ENCODE measurements around the gene ACSF3.

ACSF3 gene

GRCh38 chr16:89155851-89156739 lies 62.4 kb downstream of the ACSF3 start:
- no peak overlapping the region for H3K27ac ChIP-seq
- H3K4me3 ChIP-seq: no peak overlapping the region
- no peaks in the 10 kb centered on the region for H3K36me3 ChIP-seq (ENCODE audit: insufficient read depth, low read length)
- no peaks in the 10 kb centered on the region for H3K9me3 ChIP-seq (ENCODE audit: low read depth, low read length)
- DNase-seq (ENCODE audit: low read depth, low spot score): no peak
- no peak for TF ChIP-seq EZH2 (IDR thresholded peaks at IDR 0.05)
- TF ChIP-seq POLR2AphosphoS5 (IDR thresholded peaks at IDR 0.05; ENCODE audit: borderline replicate concordance, low read depth, low read length): no peak
- TF ChIP-seq FOXP2 (optimal IDR thresholded peaks at IDR 0.05; ENCODE audit: control extremely low read depth, extremely low read length, insufficient read depth): no peak
- H3K9ac ChIP-seq (ENCODE audit: insufficient read length): no peak overlapping the region

GRCh38 chr16:89156740-89157645 lies 63.3 kb downstream of the ACSF3 start:
- TF ChIP-seq POLR2AphosphoS5 (IDR thresholded peaks at IDR 0.05; ENCODE audit: borderline replicate concordance, low read depth, low read length) (no peak), FOXP2 (optimal IDR thresholded peaks at IDR 0.05; ENCODE audit: control extremely low read depth, extremely low read length, insufficient read depth) (no peak), EZH2 (IDR thresholded peaks at IDR 0.05) (no peak)
- Histone ChIP-seq H3K27ac (no peak overlapping the region), H3K9me3 (ENCODE audit: low read depth, low read length) (no peaks in the 10 kb centered on the region), H3K9ac (ENCODE audit: insufficient read length) (no peak overlapping the region), H3K36me3 (ENCODE audit: insufficient read depth, low read length) (no peaks in the 10 kb centered on the region), H3K4me3 (no peak overlapping the region)
- no peak for DNase-seq (ENCODE audit: low read depth, low spot score)

- Histone ChIP-seq H3K9me3 (ENCODE audit: low read depth, low read length) (no peaks in the 10 kb centered on the region), H3K9ac (ENCODE audit: insufficient read length) (no peak overlapping the region), H3K27ac (no peak overlapping the region), H3K4me3 (no peak overlapping the region), H3K36me3 (ENCODE audit: insufficient read depth, low read length) (no peaks in the 10 kb centered on the region)
- no peak for DNase-seq (ENCODE audit: low read depth, low spot score)
- TF ChIP-seq FOXP2 (optimal IDR thresholded peaks at IDR 0.05; ENCODE audit: control extremely low read depth, extremely low read length, insufficient read depth) (no peak), EZH2 (IDR thresholded peaks at IDR 0.05) (no peak), POLR2AphosphoS5 (IDR thresholded peaks at IDR 0.05; ENCODE audit: borderline replicate concordance, low read depth, low read length) (no peak)
Observed at GRCh38 chr16:89157778-89158177, 64.1 kb downstream of the ACSF3 start.

GRCh38 chr16:89159066-89159849 lies 65.6 kb downstream of the ACSF3 start:
- TF ChIP-seq FOXP2 (optimal IDR thresholded peaks at IDR 0.05; ENCODE audit: control extremely low read depth, extremely low read length, insufficient read depth) (no peak), EZH2 (IDR thresholded peaks at IDR 0.05) (no peak), POLR2AphosphoS5 (IDR thresholded peaks at IDR 0.05; ENCODE audit: borderline replicate concordance, low read depth, low read length) (no peak)
- Histone ChIP-seq H3K36me3 (ENCODE audit: insufficient read depth, low read length) (no peaks in the 10 kb centered on the region), H3K27ac (no peak overlapping the region), H3K4me3 (no peak overlapping the region), H3K9me3 (ENCODE audit: low read depth, low read length) (no peaks in the 10 kb centered on the region), H3K9ac (ENCODE audit: insufficient read length) (no peak overlapping the region)
- no peak for DNase-seq (ENCODE audit: low read depth, low spot score)

GRCh38 chr16:89159850-89160354 lies 66.2 kb downstream of the ACSF3 start:
- DNase-seq (ENCODE audit: low read depth, low spot score): no peak
- no peaks in the 10 kb centered on the region for H3K9me3 ChIP-seq (ENCODE audit: low read depth, low read length)
- TF ChIP-seq FOXP2 (optimal IDR thresholded peaks at IDR 0.05; ENCODE audit: control extremely low read depth, extremely low read length, insufficient read depth) (no peak), EZH2 (IDR thresholded peaks at IDR 0.05) (no peak), POLR2AphosphoS5 (IDR thresholded peaks at IDR 0.05; ENCODE audit: borderline replicate concordance, low read depth, low read length) (no peak)
- no peak overlapping the region for H3K4me3 ChIP-seq
- H3K36me3 ChIP-seq (ENCODE audit: insufficient read depth, low read length): no peaks in the 10 kb centered on the region
- H3K9ac ChIP-seq (ENCODE audit: insufficient read length): no peak overlapping the region
- H3K27ac ChIP-seq: no peak overlapping the region

- DNase-seq (ENCODE audit: low read depth, low spot score): no peak
- Histone ChIP-seq H3K4me3 (no peak overlapping the region), H3K9ac (ENCODE audit: insufficient read length) (no peak overlapping the region)
Observed at GRCh38 chr16:89160977-89161701, 67.5 kb downstream of the ACSF3 start.

More at GRCh38 chr16:89160977-89161701, 67.5 kb downstream of the ACSF3 start:
- no peak overlapping the region for H3K27ac ChIP-seq
- no peaks in the 10 kb centered on the region for H3K36me3 ChIP-seq (ENCODE audit: insufficient read depth, low read length)
- H3K9me3 ChIP-seq (ENCODE audit: low read depth, low read length): no peaks in the 10 kb centered on the region
- TF ChIP-seq POLR2AphosphoS5 (IDR thresholded peaks at IDR 0.05; ENCODE audit: borderline replicate concordance, low read depth, low read length) (no peak), EZH2 (IDR thresholded peaks at IDR 0.05) (no peak), FOXP2 (optimal IDR thresholded peaks at IDR 0.05; ENCODE audit: control extremely low read depth, extremely low read length, insufficient read depth) (no peak)

Data from SK-N-MC (cell line).